ENCODE measurements around the gene EDN1. TPM values are rescaled to one million over a fixed set of nuclear protein-coding genes. Genes with fewer than 3 reads are reported as not detected.

EDN1 gene
- total and polyA plus RNA-seq, 2 of the 4 experiments (the other 2 are of a cell fraction), result 5.6 to 9.0 TPM

GRCh38 chr6:12344296-12344695 lies 54.1 kb downstream of the EDN1 start:
- no TSS peak for BruUV-seq (replicated peaks)
- Histone ChIP-seq H3K9ac (ENCODE audit: low read depth, low read length) (no peak overlapping the region), H3K79me1 (ENCODE audit: low read depth in 1 of 2, low read length in 2 of 2) (no peaks in the 10 kb centered on the region), H3K4ac (ENCODE audit: low read depth, low read length) (no peak overlapping the region), H2AK9ac (replicated peaks; ENCODE audit: low read depth, low read length, poor library complexity) (no peak overlapping the region), H2BK20ac (ENCODE audit: low read depth, low read length) (no peak overlapping the region), H3K4me3 (ENCODE audit: insufficient read depth, low read depth, low read length) (no peak overlapping the region), H4K20me1 (ENCODE audit: insufficient read depth, low read length) (no peaks in the 10 kb centered on the region), H3K4me1 (ENCODE audit: control insufficient read depth, insufficient read depth, low read length) (peaks cover 9% of the 10 kb centered on the region), H3K27ac (ENCODE audit: insufficient read depth, low read length) (no peak overlapping the region), H3K4me2 (ENCODE audit: low read depth, low read length) (no peak overlapping the region), H3K36me3 (ENCODE audit: control insufficient read depth, insufficient read depth, low read length) (no peaks in the 10 kb centered on the region), H3K56ac (ENCODE audit: extremely low read depth, insufficient read depth, low read length) (no peak overlapping the region), H3K9me3 (ENCODE audit: control insufficient read depth, insufficient read depth, low read length) (no peaks in the 10 kb centered on the region), H3K23ac (ENCODE audit: low read depth, low read length) (0 out of 2 replicates have a peak overlapping the region, but pooled peaks have one; percentile 18), H2BK120ac (ENCODE audit: low read depth, low read length) (no peak overlapping the region; the same call in 1 of the 2 replicates), H4K5ac (ENCODE audit: low read depth, low read length) (no peak overlapping the region), H2BK15ac (ENCODE audit: low read depth, low read length) (no peak overlapping the region), H2BK5ac (ENCODE audit: low read depth, low read length, poor library complexity, severe bottlenecking) (no peak overlapping the region), H3K27me3 (ENCODE audit: control insufficient read depth, insufficient read depth, low read length) (peaks cover 5% of the 10 kb centered on the region; the same call in 1 of the 2 replicates), H3K14ac (replicated peaks; ENCODE audit: low read depth, low read length) (no peak overlapping the region), H2AK5ac (ENCODE audit: low read depth, low read length) (0 out of 2 replicates have a peak overlapping the region, but pooled peaks have one; percentile 9), H3K18ac (ENCODE audit: low read depth, low read length) (no peak overlapping the region), H3K9me1 (ENCODE audit: insufficient read depth, low read length) (no peaks in the 10 kb centered on the region; the same call in 1 of the 2 replicates), H4K91ac (ENCODE audit: insufficient read depth, low read depth, low read length) (no peak overlapping the region), H4K8ac (ENCODE audit: low read depth in 2 of 2, low read length in 2 of 2) (no peak overlapping the region), H2AFZ (replicated peaks; ENCODE audit: low read length, poor library complexity) (peak overlapping the region; percentile 54)
- CTCF ChIA-PET, result no interaction called here
- WGBS, 2 experiments (ENCODE audit: extremely low coverage in 2 of 2, insufficient read length in 1 of 2), result 67% methylated on average over 1 of the region's 5 CpGs; no CpG with 5 or more reads in 1 of the 2 experiments
- DNase-seq, result no peak
- dilution Hi-C loops (cut with HindIII; ENCODE audit: low sequenced_read_pairs, unreplicated experiment), result no loop called here
- intact Hi-C loops (cut with micrococcal nuclease), result no loop called here
- in situ Hi-C loops (cut with MboI; ENCODE audit: low sequenced_read_pairs), result no loop called here
- POLR2A ChIA-PET (ENCODE audit: unreplicated experiment), result no interaction called here
- TF ChIP-seq FOS (IDR thresholded peaks at IDR 0.05; ENCODE audit: low read depth, low read length) (no peak), SMC3 (IDR thresholded peaks at IDR 0.05; ENCODE audit: low read depth, low read length) (no peak), POLR2A (IDR thresholded peaks at IDR 0.05; ENCODE audit: low read depth, low read length) (no peak), CHD1 (IDR thresholded peaks at IDR 0.05; ENCODE audit: low read depth, low read length) (no peak), MXI1 (IDR thresholded peaks at IDR 0.05; ENCODE audit: borderline replicate concordance, low read depth, low read length) (no peak), RAD21 (IDR thresholded peaks at IDR 0.05; ENCODE audit: low read length) (no peak), CEBPB (IDR thresholded peaks at IDR 0.05; ENCODE audit: low read depth, low read length) (no peak), CTCF (conservative IDR thresholded peaks at IDR 0.05; ENCODE audit: low read depth, low read length) (no peak), MAZ (IDR thresholded peaks at IDR 0.05; ENCODE audit: borderline replicate concordance, low read depth, low read length) (no peak)
- ATAC-seq (ENCODE audit: low read depth), result no peak

All from IMR-90 (cell line).